WTC11 (cell line): ENCODE data around the gene KRCC1. TPM values are rescaled to one million over a fixed set of nuclear protein-coding genes. Genes with fewer than 3 reads are reported as not detected.

Source experiments
- ATAC-seq: fragments of 200-7000 bp; cut with Tn5 transposase; 2 replicates; pipeline ENCODE4 v1.10.0; 2021; ENCODE audit warnings: mild to moderate bottlenecking, moderate library complexity
- CTCF ChIA-PET: fragments of 300-600 bp; sonication (Branson Sonifier 250); formaldehyde crosslinking; loops from one replicate; lab custom pipeline; 2021; ENCODE audit warnings: antibody characterized with exemption; lab: Charles Lee
- POLR2A ChIA-PET: fragments of 350-600 bp; sonication (Branson Sonifier 250); formaldehyde crosslinking; loops from one replicate; lab custom pipeline; 2021; ENCODE audit warnings: antibody characterized with exemption; lab: Charles Lee
- DNase-seq: peaks from one replicate; pipeline ENCODE4 v3.0.0; 2021; ENCODE audit warnings: low spot score
- H3K27ac Mint-ChIP-seq: 2 replicates; pipeline ENCODE4 v1.8.0; 2021; ENCODE audit warnings: mixed read lengths
- H3K27me3 Mint-ChIP-seq: 2 replicates; pipeline ENCODE4 v1.8.0; 2021; ENCODE audit warnings: low read depth, mild to moderate bottlenecking, moderate library complexity, mixed read lengths
- H3K36me3 Mint-ChIP-seq: 2 replicates; pipeline ENCODE4 v1.8.0; 2021; ENCODE audit warnings: mixed read lengths
- H3K4me1 Mint-ChIP-seq: 2 replicates; pipeline ENCODE4 v1.8.0; 2022; ENCODE audit warnings: mixed read lengths
- H3K4me3 Mint-ChIP-seq: 2 replicates; pipeline ENCODE4 v1.8.0; 2021; ENCODE audit warnings: mild to moderate bottlenecking, moderate library complexity, mixed read lengths
- H3K9me3 Mint-ChIP-seq: 2 replicates; pipeline ENCODE4 v1.8.0; 2021; ENCODE audit warnings: mixed read lengths
- CREM ChIP-seq: sonication (generic); formaldehyde crosslinking; IDR thresholded peaks from 2 replicates; pipeline ENCODE4 v1.8.1; 2022; ENCODE audit warnings: mild to moderate bottlenecking, missing genetic modification reagents, moderate library complexity
- GRHL2 ChIP-seq: fragments of 250-450 bp; sonication (Bioruptor Pico); IDR thresholded peaks from 2 replicates; pipeline ENCODE4 v1.8.0; 2022; ENCODE audit warnings: mild to moderate bottlenecking, moderate library complexity; ENCODE audit not compliant: insufficient replicate concordance, severe bottlenecking
- IRF2 ChIP-seq: sonication (generic); formaldehyde crosslinking; IDR thresholded peaks from 2 replicates; pipeline ENCODE4 v1.8.0; 2022; ENCODE audit warnings: low read depth, missing genetic modification reagents, borderline replicate concordance
- SMAD3 ChIP-seq: sonication (generic); formaldehyde crosslinking; IDR thresholded peaks from 2 replicates; pipeline ENCODE4 v1.8.0; 2022; ENCODE audit warnings: missing genetic modification reagents, mild to moderate bottlenecking, borderline replicate concordance
- TP53 ChIP-seq: sonication (generic); formaldehyde crosslinking; IDR thresholded peaks from 2 replicates; pipeline ENCODE4 v1.8.1; 2023; ENCODE audit warnings: mild to moderate bottlenecking, missing genetic modification reagents
- ZNF219 ChIP-seq: sonication (generic); formaldehyde crosslinking; IDR thresholded peaks from 2 replicates; pipeline ENCODE4 v1.8.0; 2023; ENCODE audit warnings: missing genetic modification reagents, mild to moderate bottlenecking, borderline replicate concordance
- ZNF232 ChIP-seq: sonication (generic); formaldehyde crosslinking; IDR thresholded peaks from 2 replicates; pipeline ENCODE4 v1.8.0; 2022; ENCODE audit warnings: mild to moderate bottlenecking, missing genetic modification reagents
- ZNF416 ChIP-seq: fragments of 250-450 bp; sonication (Bioruptor Pico); IDR thresholded peaks from 2 replicates; pipeline ENCODE4 v1.9.0; 2021; ENCODE audit warnings: mild to moderate bottlenecking, inconsistent platforms
- ZNF671 ChIP-seq: fragments of 250-450 bp; sonication (Bioruptor Pico); IDR thresholded peaks from 2 replicates; pipeline ENCODE4 v1.8.0; 2021; ENCODE audit warnings: mild to moderate bottlenecking
- total RNA-seq: library from RNA; stranded (reverse); gene quantifications from 3 replicates; pipeline ENCODE4 v1.2.3, GENCODE V29; 2021
- TF ChIP-seq, protein P1 (sequence below): sonication (generic); formaldehyde crosslinking; IDR thresholded peaks from 2 replicates; pipeline ENCODE4 v1.8.1; 2022; ENCODE audit warnings: low read depth, mild to moderate bottlenecking, moderate library complexity, missing genetic modification reagents, borderline replicate concordance
- TF ChIP-seq, protein P2 (sequence below): fragments of 250-450 bp; sonication (Bioruptor Pico); IDR thresholded peaks from 2 replicates; pipeline ENCODE4 v1.9.0; 2021; ENCODE audit warnings: mild to moderate bottlenecking
- TF ChIP-seq, protein P3 (sequence below): fragments of 250-450 bp; sonication (Bioruptor Pico); IDR thresholded peaks from 2 replicates; pipeline ENCODE4 v1.9.0; 2021; ENCODE audit warnings: mild to moderate bottlenecking
- TF ChIP-seq, protein P4 (sequence below): fragments of 200-600 bp; IDR thresholded peaks from 2 replicates; pipeline ENCODE4 v1.8.0; 2022; ENCODE audit warnings: antibody characterized with exemption
- TF ChIP-seq, protein P5 (sequence below): sonication (generic); formaldehyde crosslinking; IDR thresholded peaks from 2 replicates; pipeline ENCODE4 v1.8.1; 2022; ENCODE audit warnings: mild to moderate bottlenecking, missing genetic modification reagents, moderate library complexity, borderline replicate concordance
- TF ChIP-seq, protein P6 (sequence below): sonication (generic); formaldehyde crosslinking; IDR thresholded peaks from 2 replicates; pipeline ENCODE4 v1.8.1; 2023; ENCODE audit warnings: mild to moderate bottlenecking, missing genetic modification reagents, borderline replicate concordance

Gene KRCC1
- total RNA-seq, 1 experiment from 2014 or later = 7.6 TPM

DNA sequence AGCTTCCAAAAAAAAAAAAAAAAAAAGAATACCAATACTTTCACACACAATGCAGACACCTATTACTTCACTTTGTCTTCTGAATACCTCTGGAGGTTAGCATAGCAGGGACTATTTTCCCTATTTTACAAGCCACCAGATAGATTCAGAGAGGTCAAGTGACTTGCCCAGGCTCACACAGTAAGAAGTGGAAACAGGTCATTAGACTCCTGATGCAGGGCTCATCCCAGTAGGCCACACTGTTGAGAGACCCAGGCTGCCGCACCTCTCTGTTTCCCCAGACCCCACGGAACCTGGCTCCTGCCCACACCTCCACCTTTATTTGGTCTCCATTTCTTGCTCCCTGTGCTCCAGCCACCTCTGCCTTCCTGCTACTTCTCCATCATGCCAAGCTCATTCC is 31.5 kb upstream of the KRCC1 start:
- TF ChIP-seq, protein P1, sequence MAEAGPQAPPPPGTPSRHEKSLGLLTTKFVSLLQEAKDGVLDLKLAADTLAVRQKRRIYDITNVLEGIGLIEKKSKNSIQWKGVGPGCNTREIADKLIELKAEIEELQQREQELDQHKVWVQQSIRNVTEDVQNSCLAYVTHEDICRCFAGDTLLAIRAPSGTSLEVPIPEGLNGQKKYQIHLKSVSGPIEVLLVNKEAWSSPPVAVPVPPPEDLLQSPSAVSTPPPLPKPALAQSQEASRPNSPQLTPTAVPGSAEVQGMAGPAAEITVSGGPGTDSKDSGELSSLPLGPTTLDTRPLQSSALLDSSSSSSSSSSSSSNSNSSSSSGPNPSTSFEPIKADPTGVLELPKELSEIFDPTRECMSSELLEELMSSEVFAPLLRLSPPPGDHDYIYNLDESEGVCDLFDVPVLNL (CRISPR knock-in tag) = no peak
- TF ChIP-seq GRHL2 (no peak), ZNF671 (no peak), ZNF416 (CRISPR knock-in tag) (no peak), IRF2 (CRISPR knock-in tag) (no peak), SMAD3 (CRISPR knock-in tag) (no peak), CREM (CRISPR knock-in tag) (no peak), TP53 (CRISPR knock-in tag) (no peak), ZNF232 (CRISPR knock-in tag) (no peak), ZNF219 (CRISPR knock-in tag) (no peak)
- TF ChIP-seq, protein P2, sequence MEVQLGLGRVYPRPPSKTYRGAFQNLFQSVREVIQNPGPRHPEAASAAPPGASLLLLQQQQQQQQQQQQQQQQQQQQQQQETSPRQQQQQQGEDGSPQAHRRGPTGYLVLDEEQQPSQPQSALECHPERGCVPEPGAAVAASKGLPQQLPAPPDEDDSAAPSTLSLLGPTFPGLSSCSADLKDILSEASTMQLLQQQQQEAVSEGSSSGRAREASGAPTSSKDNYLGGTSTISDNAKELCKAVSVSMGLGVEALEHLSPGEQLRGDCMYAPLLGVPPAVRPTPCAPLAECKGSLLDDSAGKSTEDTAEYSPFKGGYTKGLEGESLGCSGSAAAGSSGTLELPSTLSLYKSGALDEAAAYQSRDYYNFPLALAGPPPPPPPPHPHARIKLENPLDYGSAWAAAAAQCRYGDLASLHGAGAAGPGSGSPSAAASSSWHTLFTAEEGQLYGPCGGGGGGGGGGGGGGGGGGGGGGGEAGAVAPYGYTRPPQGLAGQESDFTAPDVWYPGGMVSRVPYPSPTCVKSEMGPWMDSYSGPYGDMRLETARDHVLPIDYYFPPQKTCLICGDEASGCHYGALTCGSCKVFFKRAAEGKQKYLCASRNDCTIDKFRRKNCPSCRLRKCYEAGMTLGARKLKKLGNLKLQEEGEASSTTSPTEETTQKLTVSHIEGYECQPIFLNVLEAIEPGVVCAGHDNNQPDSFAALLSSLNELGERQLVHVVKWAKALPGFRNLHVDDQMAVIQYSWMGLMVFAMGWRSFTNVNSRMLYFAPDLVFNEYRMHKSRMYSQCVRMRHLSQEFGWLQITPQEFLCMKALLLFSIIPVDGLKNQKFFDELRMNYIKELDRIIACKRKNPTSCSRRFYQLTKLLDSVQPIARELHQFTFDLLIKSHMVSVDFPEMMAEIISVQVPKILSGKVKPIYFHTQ (CRISPR knock-in tag) = no peak
- TF ChIP-seq, protein P3, sequence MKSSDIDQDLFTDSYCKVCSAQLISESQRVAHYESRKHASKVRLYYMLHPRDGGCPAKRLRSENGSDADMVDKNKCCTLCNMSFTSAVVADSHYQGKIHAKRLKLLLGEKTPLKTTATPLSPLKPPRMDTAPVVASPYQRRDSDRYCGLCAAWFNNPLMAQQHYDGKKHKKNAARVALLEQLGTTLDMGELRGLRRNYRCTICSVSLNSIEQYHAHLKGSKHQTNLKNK (CRISPR knock-in tag) = no peak
- TF ChIP-seq, protein P4, sequence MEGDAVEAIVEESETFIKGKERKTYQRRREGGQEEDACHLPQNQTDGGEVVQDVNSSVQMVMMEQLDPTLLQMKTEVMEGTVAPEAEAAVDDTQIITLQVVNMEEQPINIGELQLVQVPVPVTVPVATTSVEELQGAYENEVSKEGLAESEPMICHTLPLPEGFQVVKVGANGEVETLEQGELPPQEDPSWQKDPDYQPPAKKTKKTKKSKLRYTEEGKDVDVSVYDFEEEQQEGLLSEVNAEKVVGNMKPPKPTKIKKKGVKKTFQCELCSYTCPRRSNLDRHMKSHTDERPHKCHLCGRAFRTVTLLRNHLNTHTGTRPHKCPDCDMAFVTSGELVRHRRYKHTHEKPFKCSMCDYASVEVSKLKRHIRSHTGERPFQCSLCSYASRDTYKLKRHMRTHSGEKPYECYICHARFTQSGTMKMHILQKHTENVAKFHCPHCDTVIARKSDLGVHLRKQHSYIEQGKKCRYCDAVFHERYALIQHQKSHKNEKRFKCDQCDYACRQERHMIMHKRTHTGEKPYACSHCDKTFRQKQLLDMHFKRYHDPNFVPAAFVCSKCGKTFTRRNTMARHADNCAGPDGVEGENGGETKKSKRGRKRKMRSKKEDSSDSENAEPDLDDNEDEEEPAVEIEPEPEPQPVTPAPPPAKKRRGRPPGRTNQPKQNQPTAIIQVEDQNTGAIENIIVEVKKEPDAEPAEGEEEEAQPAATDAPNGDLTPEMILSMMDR = no peak
- TF ChIP-seq, protein P5, sequence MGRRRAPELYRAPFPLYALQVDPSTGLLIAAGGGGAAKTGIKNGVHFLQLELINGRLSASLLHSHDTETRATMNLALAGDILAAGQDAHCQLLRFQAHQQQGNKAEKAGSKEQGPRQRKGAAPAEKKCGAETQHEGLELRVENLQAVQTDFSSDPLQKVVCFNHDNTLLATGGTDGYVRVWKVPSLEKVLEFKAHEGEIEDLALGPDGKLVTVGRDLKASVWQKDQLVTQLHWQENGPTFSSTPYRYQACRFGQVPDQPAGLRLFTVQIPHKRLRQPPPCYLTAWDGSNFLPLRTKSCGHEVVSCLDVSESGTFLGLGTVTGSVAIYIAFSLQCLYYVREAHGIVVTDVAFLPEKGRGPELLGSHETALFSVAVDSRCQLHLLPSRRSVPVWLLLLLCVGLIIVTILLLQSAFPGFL (CRISPR knock-in tag) = no peak
- TF ChIP-seq, protein P6, sequence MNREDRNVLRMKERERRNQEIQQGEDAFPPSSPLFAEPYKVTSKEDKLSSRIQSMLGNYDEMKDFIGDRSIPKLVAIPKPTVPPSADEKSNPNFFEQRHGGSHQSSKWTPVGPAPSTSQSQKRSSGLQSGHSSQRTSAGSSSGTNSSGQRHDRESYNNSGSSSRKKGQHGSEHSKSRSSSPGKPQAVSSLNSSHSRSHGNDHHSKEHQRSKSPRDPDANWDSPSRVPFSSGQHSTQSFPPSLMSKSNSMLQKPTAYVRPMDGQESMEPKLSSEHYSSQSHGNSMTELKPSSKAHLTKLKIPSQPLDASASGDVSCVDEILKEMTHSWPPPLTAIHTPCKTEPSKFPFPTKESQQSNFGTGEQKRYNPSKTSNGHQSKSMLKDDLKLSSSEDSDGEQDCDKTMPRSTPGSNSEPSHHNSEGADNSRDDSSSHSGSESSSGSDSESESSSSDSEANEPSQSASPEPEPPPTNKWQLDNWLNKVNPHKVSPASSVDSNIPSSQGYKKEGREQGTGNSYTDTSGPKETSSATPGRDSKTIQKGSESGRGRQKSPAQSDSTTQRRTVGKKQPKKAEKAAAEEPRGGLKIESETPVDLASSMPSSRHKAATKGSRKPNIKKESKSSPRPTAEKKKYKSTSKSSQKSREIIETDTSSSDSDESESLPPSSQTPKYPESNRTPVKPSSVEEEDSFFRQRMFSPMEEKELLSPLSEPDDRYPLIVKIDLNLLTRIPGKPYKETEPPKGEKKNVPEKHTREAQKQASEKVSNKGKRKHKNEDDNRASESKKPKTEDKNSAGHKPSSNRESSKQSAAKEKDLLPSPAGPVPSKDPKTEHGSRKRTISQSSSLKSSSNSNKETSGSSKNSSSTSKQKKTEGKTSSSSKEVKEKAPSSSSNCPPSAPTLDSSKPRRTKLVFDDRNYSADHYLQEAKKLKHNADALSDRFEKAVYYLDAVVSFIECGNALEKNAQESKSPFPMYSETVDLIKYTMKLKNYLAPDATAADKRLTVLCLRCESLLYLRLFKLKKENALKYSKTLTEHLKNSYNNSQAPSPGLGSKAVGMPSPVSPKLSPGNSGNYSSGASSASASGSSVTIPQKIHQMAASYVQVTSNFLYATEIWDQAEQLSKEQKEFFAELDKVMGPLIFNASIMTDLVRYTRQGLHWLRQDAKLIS (CRISPR knock-in tag) = no peak
- ChIA-PET CTCF (no interaction called here), POLR2A (interaction anchor here (0.6 kb wide), 1 partner anchor 65 kb away, joined by 3 read pairs; no protein-coding TSS in a partner anchor)
- H3K9me3 Mint-ChIP-seq = no peaks in the 10 kb centered on the region; the same call in 1 of the 2 replicates
- ATAC-seq = no peak
- H3K36me3 Mint-ChIP-seq = no peaks in the 10 kb centered on the region
- no peak for DNase-seq
- H3K27ac Mint-ChIP-seq = no peak overlapping the region
- no peaks in the 10 kb centered on the region; the same call in 1 of the 2 replicates for H3K27me3 Mint-ChIP-seq
- peaks cover 15% of the 10 kb centered on the region for H3K4me1 Mint-ChIP-seq
- no peak overlapping the region for H3K4me3 Mint-ChIP-seq
